Prostate gland (tissue), 2 donors: ENCODE data around the gene GRIP2. TPM values are rescaled to one million over a fixed set of nuclear protein-coding genes. Genes with fewer than 3 reads are reported as not detected.

Source experiments
- DNase-seq: peaks from one replicate; pipeline ENCODE4 v3.0.0-alpha.2; 2019; ENCODE audit warnings: low spot score
- H3K27ac ChIP-seq, 2 donors: fragments of 200-600 bp; sonication (generic); 2 replicates each; pipeline ENCODE4 v1.5.1; 2017 to 2019
- H3K27me3 ChIP-seq: fragments of 200-600 bp; sonication (generic); replicated peaks from 2 replicates; pipeline ENCODE4 v1.5.1; 2019; ENCODE audit not compliant: insufficient read depth
- H3K36me3 ChIP-seq, 2 donors: fragments of 200-600 bp; sonication (generic); 1 replicate in 1 of 2; 2 replicates in 1 of 2; pipeline versions ENCODE4 v1.5.1 to v1.8.1; 2017 to 2019
- H3K4me1 ChIP-seq: fragments of 200-600 bp; sonication (generic); replicated peaks from 2 replicates; pipeline ENCODE4 v1.5.1; 2019
- H3K4me3 ChIP-seq, 2 donors: fragments of 200-600 bp; sonication (generic); 2 replicates each; pipeline ENCODE4 v1.5.1; 2017 to 2019
- H3K9me3 ChIP-seq: fragments of 200-600 bp; sonication (generic); 2 replicates; pipeline ENCODE4 v1.5.1; 2017
- CTCF ChIP-seq, 4 experiments: fragments of 200-600 bp in 2 of 4; fragments of 450-650 bp in 2 of 4; sonication (generic) in 2 of 4; IDR thresholded peaks; 1 replicate in 3 of 4; 2 replicates in 1 of 4; pipeline ENCODE4 v1.5.1; 2016 to 2019; ENCODE audit warnings: antibody characterized with exemption in 4 of 4, mild to moderate bottlenecking in 2 of 4, moderate library complexity in 2 of 4
- POLR2A ChIP-seq: fragments of 450-650 bp; IDR thresholded peaks from one replicate; pipeline ENCODE4 v1.6.1; 2016; ENCODE audit warnings: antibody characterized with exemption, mild to moderate bottlenecking
- POLR2AphosphoS5 ChIP-seq: sonication (generic); formaldehyde crosslinking; IDR thresholded peaks from one replicate; pipeline ENCODE4 v1.6.1; 2017; ENCODE audit warnings: antibody characterized with exemption
- WGBS: methylation state at CpG from one replicate; pipeline ENCODE4 v1.1.5; 2018; 5-methylcytosine and 5-hydroxymethylcytosine counted together
- intact Hi-C: fragments of 100-400 bp; cut with DNase I; formaldehyde crosslinking; loops from one replicate; pipeline ENCODE4 v1.14.2; 2022
- total RNA-seq, 2 donors: library from RNA; depleted of rRNA; stranded (reverse); fragments of >200 nt; gene quantifications; one replicate each; pipeline ENCODE4 v1.1.0, GENCODE V29; 2016

GRIP2 gene
- total RNA-seq, 2 donors from 2014 or later: 0.27 to 0.62 TPM

GRCh38 chr3:14455571-14456317, 84.4 kb downstream of the GRIP2 start:
- no peak for TF ChIP-seq CTCF (IDR thresholded peaks at IDR 0.05)
- DNase-seq: peak; percentile 38
- H3K4me3 ChIP-seq: no peak overlapping the region
- peaks cover 8% of the 10 kb centered on the region for H3K4me1 ChIP-seq
- H3K27ac ChIP-seq: no peak overlapping the region
- no peaks in the 10 kb centered on the region for H3K9me3 ChIP-seq
- H3K36me3 ChIP-seq: no peaks in the 10 kb centered on the region
- H3K27me3 ChIP-seq: no peaks in the 10 kb centered on the region
- WGBS: 51% methylated on average over 6 of the region's 6 CpGs
- intact Hi-C loops: loop anchor here (10.0 kb wide), 1 partner anchor 331 kb away; the partner anchor contains the start of genes CHCHD4 and TMEM43

- Histone ChIP-seq H3K27ac (no peak overlapping the region), H3K27me3 (no peaks in the 10 kb centered on the region), H3K36me3 (no peaks in the 10 kb centered on the region), H3K4me1 (peaks cover 8% of the 10 kb centered on the region), H3K9me3 (no peaks in the 10 kb centered on the region), H3K4me3 (no peak overlapping the region)
- TF ChIP-seq CTCF (IDR thresholded peaks at IDR 0.05): no peak
- no peak for TF ChIP-seq POLR2A
- no peak for TF ChIP-seq POLR2AphosphoS5
- 55% methylated on average over 8 of the region's 8 CpGs for WGBS
- intact Hi-C loops: loop anchor here (5.0 to 10.0 kb wide), 2 partner anchors 52 to 330 kb away; partner anchors contain the start of genes CHCHD4, SLC6A6 and TMEM43
- DNase-seq: no peak
Measured at GRCh38 chr3:14454639-14455310, 85.4 kb downstream of the GRIP2 start.

DNA sequence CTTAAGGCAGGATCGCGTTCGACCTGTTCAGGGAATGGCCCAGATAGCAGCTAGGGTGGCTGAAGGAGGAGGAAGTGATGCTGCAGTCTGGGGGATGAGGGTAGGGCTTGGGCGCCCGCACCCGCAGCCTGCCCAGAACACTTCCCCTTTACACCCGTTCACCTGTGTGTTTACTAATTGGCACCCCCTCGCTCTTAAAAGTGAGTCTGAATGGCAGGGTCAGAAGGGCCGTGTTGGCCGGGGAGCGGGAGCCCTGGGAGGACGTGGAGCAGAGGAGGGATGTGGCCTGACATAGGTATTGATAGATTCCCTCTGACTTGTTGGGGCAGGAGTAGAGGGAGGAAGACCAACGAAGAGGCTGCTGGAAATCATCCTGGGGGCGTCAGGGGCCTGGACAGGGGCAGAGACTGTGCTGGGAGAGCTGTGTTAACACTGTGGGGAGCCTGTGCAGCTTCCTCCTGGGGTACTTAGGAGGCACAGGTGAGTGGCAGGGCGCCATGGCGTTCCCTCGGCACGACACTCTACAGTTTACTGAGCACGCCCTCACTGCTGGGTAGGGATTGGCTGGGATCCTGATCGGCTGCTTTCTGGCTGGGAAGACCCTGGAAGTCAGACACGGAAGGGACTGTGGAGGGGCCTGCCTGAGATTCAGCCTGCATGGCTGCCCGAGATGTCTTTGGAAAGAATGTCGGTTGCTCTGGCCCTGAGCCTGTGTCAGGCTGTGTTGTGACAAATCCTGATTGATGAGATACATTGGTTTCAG, 86.1 kb downstream of the GRIP2 start:
- intact Hi-C loops: loop anchor here (5.0 to 10.0 kb wide), 2 partner anchors 52 to 329 kb away; partner anchors contain the start of genes CHCHD4, SLC6A6 and TMEM43

More for the DNA sequence above, 86.1 kb downstream of the GRIP2 start:
- Histone ChIP-seq H3K27ac (peak overlapping the region; percentile 20 to 38), H3K27me3 (no peaks in the 10 kb centered on the region), H3K9me3 (no peaks in the 10 kb centered on the region), H3K36me3 (no peaks in the 10 kb centered on the region), H3K4me3 (no peak overlapping the region), H3K4me1 (peaks cover 8% of the 10 kb centered on the region)
- 33% methylated on average over 23 of the region's 23 CpGs for WGBS
- no peak for DNase-seq
- TF ChIP-seq CTCF (IDR thresholded peaks at IDR 0.05): no peak
- TF ChIP-seq POLR2A: no peak
- TF ChIP-seq POLR2AphosphoS5: no peak
